Cardiac atrium fibroblast (primary cell): ENCODE data around the gene WDR43. TPM values are rescaled to one million over a fixed set of nuclear protein-coding genes. Genes with fewer than 3 reads are reported as not detected.

ENCODE experiments used
- total RNA-seq: library from RNA; depleted of rRNA; stranded (reverse); fragments of >200 nt; gene quantifications from 2 replicates; pipeline ENCODE4 v1.2.3, GENCODE V29; 2015

The WDR43 gene
- 34.0 and 55.8 TPM in 2 replicates for total RNA-seq

GRCh38 chr2:28894470-28895188 is at the start of gene WDR43:
Gene WDR43, plus strand, starts transcription at chr2:28894667. Its CDS starts 32 bp downstream, at chr2:28894699.

GRCh38 chr2:28870146-28870891 is 24.1 kb upstream of the WDR43 start, which contains the start of gene TRMT61B:
Gene TRMT61B, minus strand, starts transcription at chr2:28870309. Its CDS starts 32 bp downstream, at chr2:28870277.

GRCh38 chr2:28981016-28981441 is 86.6 kb downstream of the WDR43 start, which contains the start of gene TOGARAM2:
Gene TOGARAM2, plus strand, starts transcription at chr2:28981298. Its CDS starts 13,537 bp downstream, at chr2:28994835.

Other genes with a start within 250 kb of the WDR43 start
- gene PPP1CB, start 142.8 kb upstream of the WDR43 start, total RNA-seq, result 54.0 and 88.9 TPM in 2 replicates
- 0.36 TPM in 1 of 2 replicates, not detected in the other for gene SPDYA, start 83.8 kb upstream of the WDR43 start, total RNA-seq
- 4.5 and 5.2 TPM in 2 replicates for gene TRMT61B, start 24.4 kb upstream of the WDR43 start, total RNA-seq
- gene TOGARAM2, start 86.6 kb downstream of the WDR43 start, total RNA-seq, result not detected in 2 replicates
- gene PCARE, start 179.9 kb downstream of the WDR43 start, total RNA-seq, result not detected in 2 replicates
- gene CLIP4, start 220.7 kb downstream of the WDR43 start, total RNA-seq, result 28.8 and 34.3 TPM in 2 replicates